Liver (tissue), 9 donors: ENCODE data around the gene SLC4A8. TPM values are rescaled to one million over a fixed set of nuclear protein-coding genes. Genes with fewer than 3 reads are reported as not detected.

Experiments used
- DNase-seq: peaks from one replicate; pipeline ENCODE4 v3.0.0-alpha.2; 2017; ENCODE audit warnings: low spot score
- H3K27ac ChIP-seq, 2 donors: one replicate each; pipeline ENCODE4 v1.7.0; 2013; ENCODE audit warnings: inconsistent platforms in 2 of 2, low read length in 2 of 2, control low read depth in 1 of 2, low read depth in 1 of 2, mild to moderate bottlenecking in 1 of 2
- H3K27me3 ChIP-seq, 4 donors: one replicate each; pipeline versions ENCODE4 v1.6.1 to v1.7.0; 2013; ENCODE audit warnings: low read length in 3 of 4, inconsistent platforms in 1 of 4, mild to moderate bottlenecking in 1 of 4, moderate library complexity in 1 of 4; ENCODE audit not compliant: control insufficient read depth in 4 of 4, insufficient read depth in 4 of 4
- H3K36me3 ChIP-seq, 4 donors: one replicate each; pipeline versions ENCODE4 v1.6.1 to v1.7.0; 2013; ENCODE audit warnings: low read length in 3 of 4, mild to moderate bottlenecking in 3 of 4, low read depth in 1 of 4, moderate library complexity in 1 of 4; ENCODE audit not compliant: control insufficient read depth in 4 of 4, insufficient read depth in 3 of 4
- H3K4me1 ChIP-seq, 4 donors: one replicate each; pipeline versions ENCODE4 v1.6.1 to v1.7.0; 2013; ENCODE audit warnings: low read length in 3 of 4, mild to moderate bottlenecking in 3 of 4, moderate library complexity in 1 of 4; ENCODE audit not compliant: control insufficient read depth in 4 of 4, insufficient read depth in 4 of 4
- H3K4me3 ChIP-seq, 3 donors: one replicate each; pipeline versions ENCODE4 v1.6.1 to v1.7.0; 2013; ENCODE audit warnings: low read length in 3 of 3, control low read depth in 1 of 3, low read depth in 1 of 3, mild to moderate bottlenecking in 1 of 3
- H3K9ac ChIP-seq, 2 donors: one replicate each; pipeline ENCODE4 v1.7.0; 2013; ENCODE audit warnings: low read length in 2 of 2, mild to moderate bottlenecking in 2 of 2, moderate library complexity in 2 of 2, control low read depth in 1 of 2, low read depth in 1 of 2
- H3K9me3 ChIP-seq, 4 donors: one replicate each; pipeline versions ENCODE4 v1.6.1 to v1.7.0; 2013; ENCODE audit warnings: low read length in 3 of 4; ENCODE audit not compliant: control insufficient read depth in 4 of 4
- EGR1 ChIP-seq, 2 donors: IDR thresholded peaks; 2 replicates each; pipeline ENCODE4 v1.6.1; 2016 to 2018; ENCODE audit warnings: antibody characterized with exemption in 2 of 2, low read depth in 2 of 2
- FOXA1 ChIP-seq: IDR thresholded peaks from 2 replicates; pipeline ENCODE4 v1.6.1; 2016; ENCODE audit warnings: antibody characterized with exemption
- GABPA ChIP-seq, 2 donors: IDR thresholded peaks in 1 of 2; conservative IDR thresholded peaks in 1 of 2; 2 replicates each; pipeline ENCODE4 v1.6.1; 2016; ENCODE audit warnings: antibody characterized with exemption in 2 of 2, mild to moderate bottlenecking in 1 of 2, moderate library complexity in 1 of 2
- HNF4A ChIP-seq, 2 donors: conservative IDR thresholded peaks; 2 replicates each; pipeline ENCODE4 v1.6.1; 2016; ENCODE audit warnings: antibody characterized with exemption in 2 of 2, mild to moderate bottlenecking in 2 of 2
- HNF4G ChIP-seq: IDR thresholded peaks from 2 replicates; pipeline ENCODE4 v1.6.1; 2016; ENCODE audit warnings: antibody characterized with exemption
- MAX ChIP-seq: IDR thresholded peaks from 2 replicates; pipeline ENCODE4 v1.6.1; 2016; ENCODE audit warnings: antibody characterized with exemption
- NR2F2 ChIP-seq: IDR thresholded peaks from 2 replicates; pipeline ENCODE4 v1.6.1; 2016; ENCODE audit warnings: antibody characterized with exemption
- REST ChIP-seq: IDR thresholded peaks from 2 replicates; pipeline ENCODE4 v1.6.1; 2016; ENCODE audit warnings: antibody characterized with exemption, mild to moderate bottlenecking
- RXRA ChIP-seq, 2 donors: IDR thresholded peaks; 2 replicates each; pipeline ENCODE4 v1.6.1; 2017 to 2018; ENCODE audit warnings: antibody characterized with exemption in 2 of 2, mild to moderate bottlenecking in 1 of 2
- SP1 ChIP-seq: IDR thresholded peaks from 2 replicates; pipeline ENCODE4 v1.6.1; 2018; ENCODE audit warnings: antibody characterized with exemption, mild to moderate bottlenecking
- YY1 ChIP-seq: IDR thresholded peaks from 2 replicates; pipeline ENCODE4 v1.6.1; 2016; ENCODE audit warnings: antibody characterized with exemption, mild to moderate bottlenecking
- ZBTB33 ChIP-seq: IDR thresholded peaks from 2 replicates; pipeline ENCODE4 v1.6.1; 2016; ENCODE audit warnings: antibody characterized with exemption
- WGBS: extraction: QIAGEN DNeasy Blood & Tissue Kit; methylation state at CpG from one replicate; pipeline ENCODE4 v1.1.7; 2013; 5-methylcytosine and 5-hydroxymethylcytosine counted together
- polyA plus RNA-seq, 2 donors: library from polyadenylated mRNA; stranded (reverse) in 1 of 2; unstranded in 1 of 2; fragments of 200-250 nt in 1 of 2; fragments of >200 nt in 1 of 2; fragmentation: Nextera tagmentation in 1 of 2; extraction: Ambion mirVana in 1 of 2; gene quantifications; one replicate each; pipeline versions ENCODE4 v1.2.1 to v1.2.3, GENCODE V29; 2013 to 2015
- total RNA-seq, 2 donors: library from RNA; depleted of rRNA; stranded (reverse); fragments of >200 nt; gene quantifications; one replicate each; pipeline ENCODE4 v1.2.3, GENCODE V29; 2014
- donor health status: healthy.
- donor health status: healthy.
- donor health status: healthy.
- donor health status: healthy.
- donor health status: healthy.

The SLC4A8 gene
- total and polyA plus RNA-seq, 4 donors: 0.07 to 1.0 (median 0.75) TPM; not detected in 1

- 86% methylated on average over 3 of the region's 3 CpGs for WGBS
- TF ChIP-seq RXRA (IDR thresholded peaks at IDR 0.05) (no peak), YY1 (no peak), NR2F2 (no peak), SP1 (no peak), MAX (no peak), GABPA (IDR thresholded peaks at IDR 0.05 in 1 of 2, conservative IDR thresholded peaks at IDR 0.05 in 1 of 2) (no peak), EGR1 (IDR thresholded peaks at IDR 0.05; ENCODE audit: low read depth in 2 of 2) (no peak), FOXA1 (no peak), REST (no peak)
- Histone ChIP-seq H3K4me3 (no peak overlapping the region), H3K9ac (no peak overlapping the region), H3K36me3 (peaks cover 0 to 1% (median 0%) of the 10 kb centered on the region in 4 donors), H3K27me3 (no peaks in the 10 kb centered on the region), H3K27ac (no peak overlapping the region), H3K9me3 (no peaks in the 10 kb centered on the region), H3K4me1 (no peaks in the 10 kb centered on the region)
- DNase-seq: no peak
Measured at GRCh38 chr12:51413791-51414190, 10.8 kb upstream of the SLC4A8 start.

- H3K4me1 ChIP-seq: no peaks in the 10 kb centered on the region
- no peaks in the 10 kb centered on the region for H3K9me3 ChIP-seq
- WGBS: 98% methylated on average over 1 of the region's 1 CpG
- H3K27me3 ChIP-seq: no peaks in the 10 kb centered on the region
- no peak overlapping the region for H3K27ac ChIP-seq
- no peak overlapping the region for H3K9ac ChIP-seq
- DNase-seq: no peak
- H3K4me3 ChIP-seq: no peak overlapping the region
- H3K36me3 ChIP-seq: peaks cover 0 to 1% (median 0%) of the 10 kb centered on the region in 4 donors
- no peak for TF ChIP-seq MAX
Measured at GRCh38 chr12:51415931-51416330, 8.7 kb upstream of the SLC4A8 start.

- no peak overlapping the region for H3K9ac ChIP-seq
- H3K4me3 ChIP-seq: no peak overlapping the region
- TF ChIP-seq NR2F2 (no peak), YY1 (no peak), EGR1 (IDR thresholded peaks at IDR 0.05; ENCODE audit: low read depth in 2 of 2) (no peak), HNF4G (no peak), ZBTB33 (no peak), HNF4A (conservative IDR thresholded peaks at IDR 0.05) (no peak), MAX (no peak), REST (no peak)
- H3K36me3 ChIP-seq: peaks cover 0 to 1% (median 0%) of the 10 kb centered on the region in 4 donors
- H3K9me3 ChIP-seq: no peaks in the 10 kb centered on the region
- no peaks in the 10 kb centered on the region for H3K27me3 ChIP-seq
- no peak for DNase-seq
- no peaks in the 10 kb centered on the region for H3K4me1 ChIP-seq
- 73% methylated on average over 4 of the region's 4 CpGs for WGBS
- no peak overlapping the region for H3K27ac ChIP-seq
Measured at GRCh38 chr12:51417826-51418225, 6.8 kb upstream of the SLC4A8 start.
